ENCODE data around the gene CCDC50. TPM values are rescaled to one million over a fixed set of nuclear protein-coding genes. Genes with fewer than 3 reads are reported as not detected.

Gene CCDC50
- polyA plus RNA-seq, 1 donor (not counting 4 experiments of a cell fraction or from before 2014, with no cell fraction given), result 54.8 TPM

DNA sequence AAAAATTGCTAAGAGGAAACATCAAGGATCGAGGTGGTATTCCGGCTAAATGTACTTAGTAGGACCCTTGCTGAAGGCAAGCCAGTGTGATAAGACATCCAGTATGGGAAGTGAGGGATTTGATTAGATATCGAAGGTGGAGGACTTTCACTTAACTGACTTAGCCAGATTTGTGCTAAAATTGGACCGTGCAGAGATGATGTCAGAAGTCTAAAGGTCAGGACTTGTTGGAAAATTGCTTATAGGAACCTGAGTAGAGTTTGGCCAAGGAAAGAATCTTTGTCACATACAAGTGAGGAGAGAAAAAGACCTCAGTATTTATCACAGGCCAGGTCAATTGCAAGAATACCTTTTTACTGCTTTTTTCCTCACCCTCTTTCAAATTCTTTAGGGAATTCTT is 100.9 kb downstream of the CCDC50 start:
- dilution Hi-C loops (cut with MboI; ENCODE audit: extremely low pct_ligation_motif_present, low sequenced_read_pairs), result no loop called here

DNA sequence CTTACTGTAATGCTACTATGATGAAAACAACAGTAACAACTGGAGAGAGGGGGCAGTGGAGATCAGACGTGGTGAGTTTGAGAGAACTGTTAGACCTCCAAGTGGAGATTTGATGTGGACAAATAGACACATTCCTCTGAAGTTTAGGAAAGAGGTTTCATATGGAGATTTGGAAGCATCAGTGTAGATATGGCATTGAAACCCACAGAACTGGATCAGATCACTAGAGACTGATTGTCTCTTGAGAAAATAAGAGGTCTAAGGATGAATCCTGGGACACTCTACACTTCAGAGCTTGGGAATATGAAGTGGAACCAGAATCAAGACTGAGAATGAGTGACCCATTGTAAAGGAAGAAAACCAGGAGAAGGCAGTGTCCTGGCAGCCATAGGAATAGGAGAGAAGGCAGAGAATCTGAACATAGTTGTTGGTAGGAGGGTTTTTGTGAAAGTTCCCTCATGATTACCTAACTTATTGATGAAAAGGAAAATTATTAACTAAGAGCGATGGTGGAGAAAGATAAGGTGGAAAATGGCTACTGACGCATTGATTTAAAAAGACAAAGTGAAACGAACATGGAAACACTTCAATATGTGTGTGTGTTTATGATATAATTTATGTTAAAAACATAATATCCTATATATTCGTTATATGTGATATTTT is 102.1 kb downstream of the CCDC50 start:
- TF ChIP-seq, protein P1, sequence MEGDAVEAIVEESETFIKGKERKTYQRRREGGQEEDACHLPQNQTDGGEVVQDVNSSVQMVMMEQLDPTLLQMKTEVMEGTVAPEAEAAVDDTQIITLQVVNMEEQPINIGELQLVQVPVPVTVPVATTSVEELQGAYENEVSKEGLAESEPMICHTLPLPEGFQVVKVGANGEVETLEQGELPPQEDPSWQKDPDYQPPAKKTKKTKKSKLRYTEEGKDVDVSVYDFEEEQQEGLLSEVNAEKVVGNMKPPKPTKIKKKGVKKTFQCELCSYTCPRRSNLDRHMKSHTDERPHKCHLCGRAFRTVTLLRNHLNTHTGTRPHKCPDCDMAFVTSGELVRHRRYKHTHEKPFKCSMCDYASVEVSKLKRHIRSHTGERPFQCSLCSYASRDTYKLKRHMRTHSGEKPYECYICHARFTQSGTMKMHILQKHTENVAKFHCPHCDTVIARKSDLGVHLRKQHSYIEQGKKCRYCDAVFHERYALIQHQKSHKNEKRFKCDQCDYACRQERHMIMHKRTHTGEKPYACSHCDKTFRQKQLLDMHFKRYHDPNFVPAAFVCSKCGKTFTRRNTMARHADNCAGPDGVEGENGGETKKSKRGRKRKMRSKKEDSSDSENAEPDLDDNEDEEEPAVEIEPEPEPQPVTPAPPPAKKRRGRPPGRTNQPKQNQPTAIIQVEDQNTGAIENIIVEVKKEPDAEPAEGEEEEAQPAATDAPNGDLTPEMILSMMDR (optimal IDR thresholded peaks at IDR 0.05 in 1 of 3, IDR thresholded peaks at IDR 0.05 in 1 of 3, conservative IDR thresholded peaks at IDR 0.05 in 1 of 3; ENCODE audit: extremely low read depth in 1 of 3, insufficient read depth in 2 of 3, low read length in 3 of 3), result no peak
- no peak for TF ChIP-seq EZH2 (IDR thresholded peaks at IDR 0.05; ENCODE audit: low read length)
- H2AFZ ChIP-seq (ENCODE audit: control insufficient read depth, low read length), result no peak overlapping the region
- no peak overlapping the region for H3K4me2 ChIP-seq (ENCODE audit: control insufficient read depth, extremely low read depth, insufficient read depth, low read depth, low read length)
- dilution Hi-C loops (cut with MboI; ENCODE audit: extremely low pct_ligation_motif_present, low sequenced_read_pairs), result no loop called here
- no peak overlapping the region for H3K9ac ChIP-seq (ENCODE audit: control insufficient read depth, extremely low read depth, insufficient read depth, low read length)
- DNase-seq (ENCODE audit: low read depth, low spot score) (no peak), FAIRE-seq (no peak)
- no peak overlapping the region for H3K27ac ChIP-seq (ENCODE audit: control insufficient read depth, insufficient read depth, low read length)
- H3K27me3 ChIP-seq (ENCODE audit: control insufficient read depth, extremely low read depth, insufficient read depth, low read length), result no peaks in the 10 kb centered on the region
- H4K20me1 ChIP-seq (ENCODE audit: control insufficient read depth, extremely low read depth, insufficient read depth, low read length), result no peaks in the 10 kb centered on the region
- no peaks in the 10 kb centered on the region for H3K4me1 ChIP-seq (ENCODE audit: control insufficient read depth, extremely low read depth, insufficient read depth, low read length)
- H3K4me3 ChIP-seq (ENCODE audit: control insufficient read depth in 2 of 3, extremely low read depth in 1 of 3, insufficient read depth in 2 of 3, low read depth in 1 of 3, low read length in 3 of 3), result no peak overlapping the region
- H3K36me3 ChIP-seq (ENCODE audit: control insufficient read depth in 2 of 2, extremely low read depth in 1 of 2, insufficient read depth in 2 of 2, low read length in 2 of 2), result no peaks in the 10 kb centered on the region
- H3K9me3 ChIP-seq (ENCODE audit: control insufficient read depth, low read depth, low read length), result no peaks in the 10 kb centered on the region
- no peaks in the 10 kb centered on the region for H3K9me1 ChIP-seq (ENCODE audit: control insufficient read depth, extremely low read depth, insufficient read depth, low read length)
- H3K79me2 ChIP-seq (ENCODE audit: control insufficient read depth, insufficient read depth, low read length), result no peaks in the 10 kb centered on the region

More for the DNA sequence above, 100.9 kb downstream of the CCDC50 start:
- no peaks in the 10 kb centered on the region for H4K20me1 ChIP-seq (ENCODE audit: control insufficient read depth, extremely low read depth, insufficient read depth, low read length)
- no peaks in the 10 kb centered on the region for H3K4me1 ChIP-seq (ENCODE audit: control insufficient read depth, extremely low read depth, insufficient read depth, low read length)
- H3K79me2 ChIP-seq (ENCODE audit: control insufficient read depth, insufficient read depth, low read length), result no peaks in the 10 kb centered on the region
- no peaks in the 10 kb centered on the region for H3K27me3 ChIP-seq (ENCODE audit: control insufficient read depth, extremely low read depth, insufficient read depth, low read length)
- FAIRE-seq (no peak), DNase-seq (ENCODE audit: low read depth, low spot score) (no peak)
- no peak overlapping the region for H2AFZ ChIP-seq (ENCODE audit: control insufficient read depth, low read length)
- H3K4me2 ChIP-seq (ENCODE audit: control insufficient read depth, extremely low read depth, insufficient read depth, low read depth, low read length), result no peak overlapping the region
- H3K27ac ChIP-seq (ENCODE audit: control insufficient read depth, insufficient read depth, low read length), result no peak overlapping the region
- H3K9me1 ChIP-seq (ENCODE audit: control insufficient read depth, extremely low read depth, insufficient read depth, low read length), result no peaks in the 10 kb centered on the region
- no peak overlapping the region for H3K4me3 ChIP-seq (ENCODE audit: control insufficient read depth in 2 of 3, extremely low read depth in 1 of 3, insufficient read depth in 2 of 3, low read depth in 1 of 3, low read length in 3 of 3)
- H3K9ac ChIP-seq (ENCODE audit: control insufficient read depth, extremely low read depth, insufficient read depth, low read length), result no peak overlapping the region
- H3K36me3 ChIP-seq (ENCODE audit: control insufficient read depth in 2 of 2, extremely low read depth in 1 of 2, insufficient read depth in 2 of 2, low read length in 2 of 2), result no peaks in the 10 kb centered on the region
- no peaks in the 10 kb centered on the region for H3K9me3 ChIP-seq (ENCODE audit: control insufficient read depth, low read depth, low read length)
- TF ChIP-seq, protein P1 (optimal IDR thresholded peaks at IDR 0.05 in 1 of 3, IDR thresholded peaks at IDR 0.05 in 1 of 3, conservative IDR thresholded peaks at IDR 0.05 in 1 of 3; ENCODE audit: extremely low read depth in 1 of 3, insufficient read depth in 2 of 3, low read length in 3 of 3), result no peak
- no peak for TF ChIP-seq EZH2 (IDR thresholded peaks at IDR 0.05; ENCODE audit: low read length)
